Measurements from ENCODE around the gene CLTB. TPM values are rescaled to one million over a fixed set of nuclear protein-coding genes. Genes with fewer than 3 reads are reported as not detected.
A peak's percentile ranks its signal among the peaks of the same experiment; 100 is the strongest.

CLTB gene
- polyA plus RNA-seq, 1 of the 3 experiments (the other 2 are of a cell fraction) = 91.2 TPM

DNA sequence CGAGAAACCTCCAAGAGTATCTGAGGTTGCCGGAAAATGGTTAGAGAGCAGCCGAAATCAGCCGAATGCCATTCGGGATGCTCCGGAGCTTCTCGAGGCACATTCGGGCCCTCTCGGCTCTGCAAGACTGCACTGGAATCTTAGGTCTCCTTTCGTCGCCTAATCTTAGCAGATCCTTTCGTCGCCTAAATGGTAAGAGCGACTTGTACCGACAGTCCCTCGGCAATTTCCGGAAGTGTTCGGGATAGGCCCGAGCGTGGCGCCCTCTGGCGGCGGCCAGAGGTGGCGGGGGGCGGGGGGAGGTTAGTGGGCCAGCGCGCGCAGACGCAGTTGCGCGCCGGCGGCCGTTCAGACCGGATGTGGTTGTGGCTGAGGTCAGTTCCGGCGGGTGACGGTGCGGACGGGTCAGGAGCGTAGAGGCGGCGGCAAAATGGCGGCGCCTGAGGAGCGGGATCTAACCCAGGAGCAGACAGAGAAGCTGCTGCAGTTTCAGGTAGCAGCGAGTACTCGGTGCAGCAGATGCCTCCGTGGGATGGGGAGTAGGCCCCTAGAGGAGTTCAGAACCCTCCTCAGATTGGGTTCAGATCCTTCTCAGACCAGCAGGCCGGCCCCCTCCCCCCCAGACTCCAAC lies 31.8 kb upstream of the CLTB start, which contains the start of gene FAF2 (continued):
- TF ChIP-seq, protein P1, sequence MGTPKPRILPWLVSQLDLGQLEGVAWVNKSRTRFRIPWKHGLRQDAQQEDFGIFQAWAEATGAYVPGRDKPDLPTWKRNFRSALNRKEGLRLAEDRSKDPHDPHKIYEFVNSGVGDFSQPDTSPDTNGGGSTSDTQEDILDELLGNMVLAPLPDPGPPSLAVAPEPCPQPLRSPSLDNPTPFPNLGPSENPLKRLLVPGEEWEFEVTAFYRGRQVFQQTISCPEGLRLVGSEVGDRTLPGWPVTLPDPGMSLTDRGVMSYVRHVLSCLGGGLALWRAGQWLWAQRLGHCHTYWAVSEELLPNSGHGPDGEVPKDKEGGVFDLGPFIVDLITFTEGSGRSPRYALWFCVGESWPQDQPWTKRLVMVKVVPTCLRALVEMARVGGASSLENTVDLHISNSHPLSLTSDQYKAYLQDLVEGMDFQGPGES (IDR thresholded peaks at IDR 0.05; ENCODE audit: low read depth, low read length) = no peak
- no peak for TF ChIP-seq MEF2A (IDR thresholded peaks at IDR 0.05; ENCODE audit: borderline replicate concordance, low read depth)

DNA sequence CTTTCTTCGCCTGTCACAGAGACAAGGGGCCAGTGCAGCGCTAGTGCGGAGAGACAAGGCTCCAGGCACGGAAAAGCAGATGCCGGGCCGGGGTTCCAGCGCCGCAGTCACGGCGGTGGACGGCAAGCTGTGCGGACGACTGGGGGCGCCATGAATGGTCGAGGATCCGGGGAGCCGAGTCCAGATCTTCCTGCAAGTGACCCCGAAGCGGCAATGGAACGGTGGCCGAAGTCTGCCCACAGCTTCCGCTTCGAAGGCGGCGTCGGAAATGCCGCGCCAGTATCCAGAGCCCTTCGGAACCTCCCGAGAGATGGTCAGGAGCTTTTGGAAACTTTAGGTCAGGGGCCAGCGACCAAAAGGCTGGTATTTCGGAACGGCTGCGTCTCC lies 31.2 kb upstream of the CLTB start:
- peak overlapping the region; percentile 90 for H2AFZ ChIP-seq (ENCODE audit: low read depth)
- no peaks in the 10 kb centered on the region for H3K27me3 ChIP-seq (ENCODE audit: insufficient read depth)
- H3K79me2 ChIP-seq (ENCODE audit: insufficient read depth) = peaks cover 42% of the 10 kb centered on the region
- H3K9me3 ChIP-seq = no peaks in the 10 kb centered on the region
- TF ChIP-seq, protein P2, sequence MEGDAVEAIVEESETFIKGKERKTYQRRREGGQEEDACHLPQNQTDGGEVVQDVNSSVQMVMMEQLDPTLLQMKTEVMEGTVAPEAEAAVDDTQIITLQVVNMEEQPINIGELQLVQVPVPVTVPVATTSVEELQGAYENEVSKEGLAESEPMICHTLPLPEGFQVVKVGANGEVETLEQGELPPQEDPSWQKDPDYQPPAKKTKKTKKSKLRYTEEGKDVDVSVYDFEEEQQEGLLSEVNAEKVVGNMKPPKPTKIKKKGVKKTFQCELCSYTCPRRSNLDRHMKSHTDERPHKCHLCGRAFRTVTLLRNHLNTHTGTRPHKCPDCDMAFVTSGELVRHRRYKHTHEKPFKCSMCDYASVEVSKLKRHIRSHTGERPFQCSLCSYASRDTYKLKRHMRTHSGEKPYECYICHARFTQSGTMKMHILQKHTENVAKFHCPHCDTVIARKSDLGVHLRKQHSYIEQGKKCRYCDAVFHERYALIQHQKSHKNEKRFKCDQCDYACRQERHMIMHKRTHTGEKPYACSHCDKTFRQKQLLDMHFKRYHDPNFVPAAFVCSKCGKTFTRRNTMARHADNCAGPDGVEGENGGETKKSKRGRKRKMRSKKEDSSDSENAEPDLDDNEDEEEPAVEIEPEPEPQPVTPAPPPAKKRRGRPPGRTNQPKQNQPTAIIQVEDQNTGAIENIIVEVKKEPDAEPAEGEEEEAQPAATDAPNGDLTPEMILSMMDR (IDR thresholded peaks at IDR 0.05) = no peak
- TF ChIP-seq YY1 (IDR thresholded peaks at IDR 0.05; ENCODE audit: low read depth) (0 out of 2 replicates have a peak, but pooled peaks have one; percentile 61), FOXM1 (IDR thresholded peaks at IDR 0.05; ENCODE audit: low read depth) (no peak), EP300 (IDR thresholded peaks at IDR 0.05; ENCODE audit: borderline replicate concordance in 1 of 2, low read depth in 1 of 2, low read length in 1 of 2) (0 out of 4 replicates have a peak, but pooled peaks of 1 of the 2 experiments have one; percentile 26), SIN3A (IDR thresholded peaks at IDR 0.05; ENCODE audit: borderline replicate concordance, low read depth, low read length) (no peak)
- TF ChIP-seq, protein P3, sequence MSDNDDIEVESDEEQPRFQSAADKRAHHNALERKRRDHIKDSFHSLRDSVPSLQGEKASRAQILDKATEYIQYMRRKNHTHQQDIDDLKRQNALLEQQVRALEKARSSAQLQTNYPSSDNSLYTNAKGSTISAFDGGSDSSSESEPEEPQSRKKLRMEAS (IDR thresholded peaks at IDR 0.05; ENCODE audit: low read depth) = peak; percentile 31; the same call in 1 of the 2 replicates
- no peaks in the 10 kb centered on the region for H3K9me2 ChIP-seq
- ChIA-PET POLR2A (interaction anchor here (0.7 to 0.9 kb wide), 3 partner anchors 86 to 90 kb away, joined by 3 to 4 read pairs (median 3); partner anchors contain the start of gene RNF44), CTCF (interaction anchor here (0.6 to 4.3 kb wide), 35 partner anchors 10 to 718 kb away, joined by 3 to 47 read pairs (median 4); partner anchors contain the start of genes CLTB, EIF4E1B, RNF44 and SNCB)
- peaks cover 14% of the 10 kb centered on the region for H4K20me1 ChIP-seq (ENCODE audit: insufficient read depth)
- peaks cover 0 to 3% of the 10 kb centered on the region in 2 experiments; a peak in 2 of 4 replicates for H3K4me1 ChIP-seq (ENCODE audit: control insufficient read depth in 1 of 2, insufficient read depth in 2 of 2, low read depth in 1 of 2, low read length in 1 of 2)
- peaks cover 3 to 9% of the 10 kb centered on the region in 2 experiments for H3K36me3 ChIP-seq (replicated peaks in 1 of 2; ENCODE audit: control insufficient read depth in 1 of 2, insufficient read depth in 2 of 2, low read length in 1 of 2)
- peak overlapping the region; percentile 91 to 93 for H3K27ac ChIP-seq (ENCODE audit: low read depth in 2 of 2, low read length in 1 of 2)
- H3K4me3 ChIP-seq (ENCODE audit: low read depth in 2 of 2, low read length in 1 of 2) = peak overlapping the region; percentile 88 to 93
- peak overlapping the region; percentile 74 for H3K9ac ChIP-seq
- H3K4me2 ChIP-seq = peak overlapping the region; percentile 89
- H3F3A ChIP-seq (replicated peaks; ENCODE audit: insufficient read depth) = peaks cover 10% of the 10 kb centered on the region
- DNase-seq = peak; percentile 80
- under 1% methylated on average over 25 of the region's 34 CpGs for WGBS (ENCODE audit: low lambda C conversion rate)
